HG03095 (cell line): ENCODE measurements around the gene SLC9A7.
A peak's percentile ranks its signal among the peaks of the same experiment; 100 is the strongest.
"Not testable (repeated sequence)": the region's sequence is repeated elsewhere in the genome, so short reads cannot be mapped to it uniquely, and the experiment has no call there.

Experiments used
- ATAC-seq: cut with Tn5 transposase; IDR thresholded peaks from one replicate; pipeline ENCODE4 v1.9.1; 2021; ENCODE audit warnings: moderate library complexity; ENCODE audit not compliant: unreplicated experiment

SLC9A7 gene

DNA sequence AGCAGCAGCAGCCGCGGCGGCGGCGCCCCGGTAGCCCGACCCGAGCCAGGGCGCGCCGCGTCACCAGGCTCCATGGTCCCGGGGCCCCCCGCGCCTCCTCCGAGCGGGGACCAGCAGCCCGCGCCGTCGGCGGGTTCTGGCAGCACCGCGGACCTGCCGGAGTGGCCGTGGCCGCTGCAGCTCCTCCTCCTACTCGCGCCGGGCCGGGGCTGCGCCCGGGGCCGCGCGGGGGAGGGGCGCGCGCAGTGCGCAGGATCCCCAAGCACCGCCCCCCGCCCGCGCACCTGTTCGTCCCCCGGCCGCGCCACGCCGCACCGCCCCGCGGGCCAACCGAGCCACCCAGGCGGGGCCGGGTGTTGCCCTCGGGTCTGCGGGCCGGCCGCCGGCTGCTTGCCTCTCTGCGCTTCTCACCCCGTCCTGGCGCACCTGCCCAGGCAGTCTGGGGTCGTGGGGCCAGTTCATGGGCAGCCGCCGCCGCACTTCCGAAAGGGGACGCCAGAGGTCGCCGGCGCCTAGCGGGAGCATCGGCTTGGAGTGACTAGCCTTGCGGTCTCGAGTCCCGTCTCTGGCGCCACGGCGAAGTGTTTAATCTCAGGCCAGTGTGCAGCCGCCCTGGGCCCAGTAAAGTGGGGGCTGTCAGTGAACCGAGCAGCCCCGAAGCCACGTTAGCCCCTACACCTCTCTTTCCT lies at the start of gene SLC9A7:
Gene SLC9A7, minus strand, starts transcription at position 163 of the 689 bp plus-strand sequence. Its CDS starts 89 bp downstream, at position 74.
- ATAC-seq = peak; percentile 68

DNA sequence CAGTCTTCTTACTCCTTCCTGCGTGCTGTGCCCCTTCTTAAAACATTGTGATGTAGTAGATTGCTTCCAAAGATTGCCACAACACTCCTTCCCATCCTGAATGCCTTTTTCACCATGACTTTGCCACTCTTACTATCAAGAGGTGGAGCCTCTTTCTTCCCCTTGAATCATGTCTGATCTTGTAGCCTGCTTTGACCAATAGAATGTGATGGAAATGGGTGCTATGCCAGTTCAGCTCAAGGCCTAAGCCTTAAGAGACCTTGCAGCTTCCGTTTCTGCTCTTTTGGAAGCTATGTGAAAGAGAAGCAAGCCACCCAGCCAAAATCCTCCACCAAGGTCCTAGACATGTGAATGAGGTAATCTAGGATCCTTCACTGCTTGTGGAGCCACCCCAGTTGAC lies 46.4 kb upstream of the SLC9A7 start:
- no peak for ATAC-seq

DNA sequence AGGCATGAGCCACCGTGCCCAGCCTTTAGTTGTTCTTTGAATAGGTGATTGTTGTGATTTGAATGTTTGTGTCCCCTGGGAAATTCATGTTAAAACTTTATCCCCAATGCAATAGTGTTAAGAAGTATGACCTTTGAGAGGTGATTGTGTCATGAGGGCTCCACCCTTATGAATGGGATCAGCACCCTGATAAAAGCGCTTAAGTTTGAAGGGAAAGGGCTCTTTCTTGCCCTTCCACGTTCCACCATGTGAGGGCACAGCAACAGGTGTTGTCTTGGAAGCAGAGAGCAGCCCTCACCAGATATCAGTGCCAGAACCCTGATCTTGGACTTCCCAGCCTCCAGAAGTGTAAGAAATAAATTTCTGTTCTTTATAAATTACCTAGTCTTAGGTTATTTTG lies 44.2 kb upstream of the SLC9A7 start:
- ATAC-seq = no peak

DNA sequence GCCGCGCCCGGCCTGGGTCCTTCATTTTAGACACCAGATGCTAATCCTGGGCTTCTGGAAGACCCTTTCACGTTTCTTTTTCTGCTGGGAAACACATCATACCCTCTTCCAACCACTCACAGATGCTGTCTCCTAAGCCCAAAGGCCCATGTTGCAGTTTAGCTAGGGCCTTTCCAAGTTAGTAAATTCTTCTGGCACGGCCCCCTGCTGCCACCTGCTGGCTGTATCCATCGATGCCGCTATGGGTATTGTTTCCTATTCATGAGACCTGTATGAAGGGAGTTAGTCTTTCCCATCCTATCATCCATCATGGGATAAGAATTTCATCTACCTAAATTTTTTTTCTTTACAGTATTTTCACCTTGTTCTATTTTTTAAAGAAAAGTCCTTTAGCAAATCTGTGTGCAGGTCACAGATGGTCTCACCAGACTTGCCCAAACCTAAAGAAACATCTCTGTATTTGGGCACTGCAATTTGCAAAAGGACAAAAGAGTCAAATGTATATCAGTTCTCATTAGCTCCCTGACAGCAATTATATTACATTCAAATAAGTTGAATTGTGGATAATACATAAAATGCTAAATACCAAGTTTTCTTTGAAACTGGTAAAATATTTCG lies 37.8 kb upstream of the SLC9A7 start:
- ATAC-seq = peak; percentile 70

DNA sequence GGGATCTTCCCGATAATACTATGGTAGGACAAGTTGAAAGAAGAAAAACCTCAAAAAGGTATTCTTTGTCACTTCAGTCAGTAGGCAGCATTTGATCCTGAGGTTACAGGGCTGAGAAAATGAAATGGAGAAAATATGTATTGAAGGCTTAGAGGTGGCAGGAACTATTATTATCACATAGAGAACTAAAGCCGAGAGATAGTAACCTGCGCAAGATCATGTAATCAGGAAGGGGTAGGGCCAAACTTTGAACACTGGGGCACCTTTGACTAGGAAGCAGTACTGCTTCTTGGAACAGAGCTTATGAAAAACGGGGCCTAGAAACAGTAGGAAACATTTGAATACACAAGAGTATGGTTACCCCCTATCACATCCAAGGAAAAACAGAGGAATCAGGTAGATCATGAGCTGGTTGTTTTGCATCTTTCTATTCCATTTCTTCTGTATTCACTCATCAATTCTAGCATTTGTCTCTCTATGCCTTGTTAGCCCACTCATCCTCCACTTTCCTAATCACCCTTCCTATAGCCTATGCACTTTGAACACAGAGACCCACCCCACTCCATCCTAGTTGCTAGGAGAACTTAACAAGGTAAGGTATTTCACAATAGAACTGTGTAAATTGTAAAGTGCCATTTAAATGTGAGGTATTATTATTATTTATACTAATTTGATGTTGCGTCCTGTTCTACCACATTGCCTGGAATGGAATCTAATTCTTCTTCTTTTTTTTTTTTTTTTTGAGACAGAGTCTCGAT lies 34.6 kb upstream of the SLC9A7 start:
- ATAC-seq = no peak

DNA sequence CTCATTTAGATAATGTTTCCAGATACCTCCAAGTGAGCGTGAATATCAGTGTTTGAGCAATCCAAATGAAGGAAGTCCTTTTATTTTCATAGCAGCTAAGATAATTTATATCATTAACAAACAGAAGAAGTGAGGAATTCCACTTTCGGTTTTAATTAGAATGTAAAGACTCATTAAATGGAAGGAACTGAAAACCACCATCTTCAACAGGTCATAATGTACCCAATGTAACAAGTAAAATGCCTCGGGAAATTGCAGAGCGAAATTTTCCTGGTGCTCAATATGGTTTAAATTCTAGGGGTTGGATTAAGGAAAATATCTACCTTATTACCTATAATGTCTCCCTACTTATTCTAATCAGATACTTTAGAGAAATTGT lies 33.9 kb upstream of the SLC9A7 start:
- ATAC-seq = no peak

DNA sequence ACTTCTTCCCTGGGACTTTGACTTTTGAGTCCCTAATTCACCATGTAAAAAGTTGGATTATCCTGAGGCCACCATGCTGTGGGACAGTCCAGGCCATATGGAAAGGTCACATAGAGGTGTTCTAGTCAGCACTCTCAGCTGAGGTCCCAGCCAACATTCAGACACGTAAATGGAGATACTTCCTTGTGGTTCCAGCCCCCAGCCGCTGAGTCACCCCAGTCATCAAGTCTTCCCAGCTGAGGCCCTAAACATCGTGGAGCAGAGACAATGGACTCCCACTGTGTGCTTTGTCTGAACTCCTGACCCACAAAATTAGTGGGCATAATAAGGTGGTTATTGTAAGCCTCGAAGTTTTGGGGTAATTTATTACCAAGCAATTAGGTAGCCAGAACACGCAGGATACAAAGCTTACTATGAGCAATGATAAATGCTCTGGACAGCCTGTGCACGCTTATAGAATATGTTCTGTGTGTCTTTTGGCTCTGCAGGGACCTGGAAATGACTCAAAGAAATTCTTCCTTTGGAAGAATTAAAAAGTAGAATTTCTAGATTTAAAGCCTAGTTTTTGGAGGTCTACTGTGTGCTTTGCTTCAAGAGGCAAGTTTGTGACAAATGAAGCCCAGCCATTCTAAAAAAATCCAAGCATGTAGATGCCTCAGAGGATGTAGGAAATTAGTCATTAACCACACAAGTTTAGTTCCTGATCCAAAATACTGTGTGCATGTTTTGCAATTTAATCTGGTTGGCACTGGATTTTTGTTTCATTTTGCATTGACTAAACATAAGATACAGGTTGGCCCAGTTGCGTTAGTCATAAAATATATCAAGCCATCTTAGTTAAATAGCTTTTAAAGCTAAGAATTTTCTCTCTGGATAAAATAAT lies 33.2 kb upstream of the SLC9A7 start:
- no peak for ATAC-seq

DNA sequence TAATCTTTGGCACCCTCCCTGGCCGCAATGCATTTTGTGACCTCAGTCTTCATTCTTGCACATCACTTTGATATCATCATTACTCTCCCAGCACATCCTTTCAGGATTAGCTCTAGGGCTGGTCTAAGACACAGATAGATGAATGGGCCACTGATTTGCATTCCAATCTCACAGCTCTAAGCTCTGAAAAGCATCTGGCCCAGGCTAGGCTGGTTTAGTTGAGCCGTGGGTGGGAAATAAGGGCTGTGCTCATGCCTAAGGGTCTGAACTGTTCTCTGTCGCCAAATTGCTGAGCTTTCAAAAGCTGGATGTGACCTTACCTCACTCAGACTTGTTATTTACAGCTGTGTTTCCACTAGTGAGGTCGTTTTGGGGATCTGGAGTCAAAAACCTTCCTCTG lies 30.0 kb upstream of the SLC9A7 start:
- no peak for ATAC-seq

DNA sequence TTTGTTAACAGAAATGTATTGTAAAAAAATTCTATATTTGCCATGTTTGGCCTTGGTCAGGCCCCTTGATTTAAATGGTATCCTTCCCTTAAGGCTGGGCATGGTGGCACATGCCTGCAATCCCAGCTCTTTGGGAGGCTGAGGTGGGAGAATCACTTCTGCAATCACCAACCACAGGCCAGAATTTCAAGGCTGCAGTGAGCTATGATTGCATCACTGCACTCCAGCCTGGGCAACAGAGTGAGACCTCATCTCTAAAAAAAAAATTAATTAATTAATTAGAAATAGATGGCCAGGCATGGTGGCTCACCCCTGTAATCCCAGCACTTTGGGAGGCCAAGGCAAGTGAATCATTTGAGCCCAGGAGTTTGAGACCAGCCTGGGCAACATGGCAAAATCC lies 25.5 kb upstream of the SLC9A7 start:
- ATAC-seq = not testable (repeated sequence)

DNA sequence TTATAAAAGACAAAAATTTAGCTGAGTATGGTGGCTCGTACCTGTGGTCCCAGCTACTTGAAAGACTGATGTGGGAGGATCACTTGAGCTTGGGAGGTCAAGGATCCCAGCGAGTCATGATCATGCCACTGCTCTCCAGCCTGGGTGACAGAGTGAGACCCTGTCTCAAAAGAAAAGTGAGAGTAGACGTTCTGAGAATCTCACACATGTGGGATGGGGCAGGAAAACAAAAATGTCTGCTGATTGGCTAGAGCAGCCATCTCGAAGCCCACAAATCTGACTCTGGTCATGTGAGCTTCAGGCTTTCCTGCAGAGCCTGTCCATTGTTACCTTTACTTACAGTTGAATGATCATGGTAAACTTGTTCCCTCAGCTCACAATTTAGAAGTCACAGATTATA lies 23.1 kb upstream of the SLC9A7 start:
- ATAC-seq = no peak

DNA sequence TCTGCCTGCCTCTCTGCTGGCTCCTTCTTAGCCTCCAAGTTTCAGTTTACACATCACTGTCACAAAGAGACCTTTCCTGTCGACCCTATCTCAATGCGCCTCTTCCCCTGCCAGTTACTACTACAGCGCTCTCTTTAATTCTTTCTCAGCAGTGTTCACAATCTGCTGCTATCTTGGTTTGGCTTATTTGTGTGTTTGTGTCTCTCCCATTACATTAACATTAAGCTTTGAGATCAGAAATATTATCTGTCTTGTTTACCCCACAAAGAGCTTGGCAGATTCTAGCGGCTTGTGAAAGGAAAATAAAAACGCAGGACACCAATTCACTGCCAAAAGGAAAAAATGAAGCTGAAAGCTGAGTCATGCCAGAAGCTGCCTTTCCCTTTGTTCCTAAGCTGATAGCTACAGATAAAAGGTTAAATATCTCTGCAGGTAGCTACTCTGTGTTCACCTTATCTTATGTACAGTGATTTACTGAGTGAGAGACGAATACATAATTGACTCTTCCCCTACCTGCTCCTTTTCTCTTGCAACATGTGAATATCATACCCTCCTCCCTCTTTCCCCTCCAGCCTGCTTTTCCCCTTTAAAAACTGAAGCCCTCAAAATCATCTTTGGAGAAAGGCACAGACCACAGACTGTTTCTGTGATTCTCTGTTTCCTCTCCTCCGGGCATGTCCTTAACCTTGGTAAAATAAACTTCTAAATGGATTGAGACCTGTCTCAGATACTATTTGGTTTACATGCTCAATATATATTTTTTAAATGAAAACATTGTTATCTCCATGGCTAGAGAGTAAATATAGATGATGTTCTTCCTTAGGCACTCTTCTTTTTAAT lies 19.3 kb upstream of the SLC9A7 start:
- ATAC-seq = no peak

DNA sequence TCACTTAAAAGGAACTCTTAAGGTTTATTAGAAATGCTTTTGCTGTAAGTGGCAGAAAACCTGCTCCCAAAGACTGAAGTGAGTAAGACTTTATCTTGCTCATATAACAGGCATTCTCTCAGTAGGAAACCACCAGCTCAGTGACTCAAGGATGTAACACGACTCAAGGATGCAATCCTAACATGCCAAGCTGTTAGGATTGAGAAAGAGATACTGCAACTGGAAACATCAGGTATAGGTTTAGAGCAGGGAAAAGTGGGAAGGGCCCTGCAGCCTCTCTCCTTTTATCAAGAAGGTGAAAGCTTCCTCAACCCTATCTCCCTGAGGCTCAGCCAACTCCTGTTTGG lies 11.9 kb upstream of the SLC9A7 start:
- ATAC-seq = no peak

DNA sequence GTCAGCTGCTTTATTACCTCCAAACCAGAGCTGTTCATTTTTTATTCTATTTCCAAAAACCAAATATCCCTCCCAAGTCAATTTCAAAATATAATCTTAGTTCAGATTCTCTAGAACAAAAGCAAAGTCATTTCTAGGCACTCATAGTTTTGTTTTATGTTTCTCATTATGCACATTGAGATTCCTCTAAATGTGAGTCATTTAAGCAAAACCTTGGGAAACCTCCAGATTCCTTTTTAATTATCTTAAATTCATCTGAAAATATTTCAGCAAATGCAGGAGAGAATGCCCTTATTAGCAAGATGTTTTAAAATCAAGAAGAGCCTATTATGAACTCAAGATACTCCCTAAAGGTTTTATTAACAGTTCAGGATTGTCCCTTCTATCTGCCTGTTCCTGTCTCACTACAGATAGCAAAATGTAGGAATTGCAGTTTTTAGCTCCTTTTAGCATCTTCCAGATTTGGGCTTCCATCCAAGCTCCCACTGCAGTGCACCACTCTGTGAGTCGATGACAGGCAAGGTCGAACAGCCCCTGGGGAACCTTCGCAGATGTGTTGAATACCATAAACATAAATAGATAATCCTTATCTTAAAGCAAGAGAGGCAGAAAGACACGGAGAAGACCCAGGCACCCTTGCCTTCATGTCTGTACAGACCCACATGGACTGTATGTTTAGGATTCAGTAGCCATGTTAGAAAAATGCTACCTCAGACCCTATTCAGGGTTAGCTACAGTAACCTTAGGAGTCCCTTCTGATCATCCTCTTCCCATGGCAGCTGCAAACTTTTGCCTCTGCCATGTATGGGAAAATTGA lies 11.3 kb upstream of the SLC9A7 start:
- ATAC-seq = no peak

DNA sequence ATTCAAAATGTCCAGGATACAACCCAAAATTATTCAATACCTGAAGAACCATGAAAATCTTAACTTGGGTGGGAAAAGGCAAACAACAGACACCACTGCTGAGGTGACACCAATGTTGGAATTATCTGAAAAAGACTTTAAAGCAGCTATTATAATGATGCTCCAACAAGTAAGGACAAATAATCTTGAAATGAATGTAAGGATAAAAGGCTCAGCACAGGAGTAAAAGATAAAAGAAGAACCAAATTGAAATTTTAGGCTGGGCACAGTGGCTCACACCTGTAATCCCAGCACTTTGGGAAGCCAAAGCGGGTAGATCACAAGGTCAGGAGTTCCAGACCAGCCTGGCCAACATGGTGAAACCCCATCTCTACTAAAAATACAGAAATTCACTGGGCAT lies 4.0 kb upstream of the SLC9A7 start:
- ATAC-seq = no peak

DNA sequence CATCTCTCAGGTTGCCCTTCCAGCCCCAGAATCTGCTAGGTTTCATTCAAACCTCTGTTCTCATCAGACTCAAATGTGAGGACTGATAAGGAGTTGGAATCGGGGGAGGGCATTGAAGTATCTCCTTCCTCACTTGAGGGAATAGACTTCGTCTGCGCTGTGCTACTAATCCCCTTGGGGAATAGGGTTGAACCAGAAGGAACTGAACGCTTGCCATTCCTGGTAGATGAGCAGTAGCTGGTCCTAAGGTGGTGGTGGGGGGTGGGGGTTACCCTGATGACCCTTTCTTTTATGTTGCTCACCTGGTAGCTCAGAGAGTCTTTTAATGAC lies 692 bp upstream of the SLC9A7 start:
- no peak for ATAC-seq

DNA sequence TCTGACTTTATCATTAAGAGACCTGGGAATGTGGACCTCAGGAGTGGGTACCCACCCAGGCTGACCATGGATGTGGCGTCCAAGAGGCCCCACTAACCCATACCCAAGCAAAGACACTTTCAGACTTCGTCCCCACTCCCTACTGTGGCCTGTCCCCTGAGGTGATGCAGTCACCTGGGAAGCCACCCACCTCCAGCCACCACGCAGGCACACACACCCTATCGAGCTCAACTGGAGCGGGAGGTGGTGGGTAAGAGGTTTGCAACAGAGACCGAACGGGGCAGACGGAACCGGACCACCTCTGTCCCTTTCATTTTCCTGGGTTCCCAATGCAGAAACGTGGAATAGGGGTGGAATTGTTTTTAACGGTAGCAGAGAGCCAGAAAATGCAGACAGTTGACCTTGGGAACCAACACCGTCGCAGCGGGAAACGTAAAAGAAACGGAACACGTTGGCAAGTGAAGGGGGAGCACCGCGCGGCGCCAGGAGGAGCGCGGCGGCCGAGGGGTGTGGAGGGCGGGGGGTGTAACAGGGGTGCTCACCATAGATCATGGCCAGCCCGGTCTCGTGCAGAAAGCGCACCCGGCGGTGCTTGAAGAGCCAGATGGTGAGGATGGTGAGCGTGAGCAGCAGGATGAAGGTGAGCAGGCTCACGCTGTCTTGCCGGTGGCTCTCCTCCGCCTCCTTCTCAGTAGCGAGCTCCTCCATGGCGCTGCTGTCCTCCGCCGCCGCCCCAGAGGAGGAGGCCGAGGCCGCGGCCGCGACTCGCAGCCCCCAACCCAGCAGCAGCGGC lies 559 bp downstream of the SLC9A7 start:
- ATAC-seq = peak; percentile 21

DNA sequence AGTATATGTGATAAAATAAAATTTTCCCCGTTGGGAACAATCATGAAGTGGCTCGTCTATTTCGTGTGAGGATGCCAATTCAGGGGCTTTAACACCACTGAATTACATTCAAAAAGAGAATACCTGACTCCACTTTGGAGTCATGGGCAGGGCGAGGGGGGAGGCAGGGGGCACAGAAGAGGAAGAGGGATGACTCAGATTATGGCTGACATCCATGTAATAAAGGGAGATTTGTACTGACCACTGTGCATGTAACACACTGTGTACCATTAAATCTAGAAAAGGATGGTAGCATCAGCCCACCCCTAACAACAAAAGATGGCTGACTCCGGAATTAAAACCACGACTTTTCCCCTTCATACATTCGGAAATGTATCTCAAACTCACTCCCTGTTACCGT lies 1.3 kb downstream of the SLC9A7 start:
- no peak for ATAC-seq

DNA sequence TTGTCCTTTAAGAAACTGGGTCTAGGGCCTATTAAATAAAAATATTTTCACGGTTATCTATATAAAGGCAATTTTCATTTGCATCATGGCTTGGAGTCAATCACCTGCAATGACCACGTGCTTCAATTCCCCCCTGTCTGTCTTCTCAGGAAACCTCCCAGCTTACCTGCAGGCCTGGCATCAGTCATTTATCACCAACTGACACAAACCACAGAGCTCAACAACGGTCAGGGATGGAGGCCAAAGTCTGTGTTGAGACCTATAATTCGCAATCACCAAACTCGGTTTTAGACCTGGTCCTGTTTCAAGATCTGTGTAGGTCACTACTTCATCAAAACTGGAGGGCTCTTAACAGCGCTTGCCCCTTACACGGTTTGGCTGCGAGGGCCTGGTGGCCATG lies 1.9 kb downstream of the SLC9A7 start:
- ATAC-seq = no peak

DNA sequence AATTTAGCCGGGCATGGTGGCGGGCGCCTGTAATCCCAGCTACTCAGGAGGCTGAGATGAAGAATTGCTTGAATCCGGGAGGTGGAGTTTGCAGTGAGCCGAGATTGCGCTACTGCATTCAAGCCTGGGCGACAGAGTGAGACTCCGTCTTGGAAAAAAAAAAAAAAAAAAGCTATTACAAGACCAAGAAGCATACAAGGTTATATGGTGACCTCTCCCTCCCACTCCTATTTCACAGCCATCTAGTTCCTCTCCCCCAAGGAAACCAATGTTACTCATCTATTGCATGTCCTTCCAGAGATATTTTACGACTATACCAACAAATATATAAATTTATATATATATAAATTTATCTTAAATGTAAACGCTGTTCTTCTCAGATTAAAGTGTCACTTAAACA lies 3.2 kb downstream of the SLC9A7 start:
- ATAC-seq = no peak
